BLaER1 treated with 17β-estradiol and CSF1 and Interleukin-3, amounts not matched to agents 10 nM and 100 nM (cell line): ENCODE measurements around the gene PER2.
"Not testable (repeated sequence)": the region's sequence is repeated elsewhere in the genome, so short reads cannot be mapped to it uniquely, and the experiment has no call there.

ENCODE experiments used
- H3K27ac ChIP-seq, 11 experiments: shearing (Covaris generic); formaldehyde crosslinking; 2 replicates each; pipeline ENCODE4 v1.8.1; 2022
- H3K27me3 ChIP-seq, 11 experiments: shearing (Covaris generic); formaldehyde crosslinking; 2 replicates each; pipeline ENCODE4 v1.8.1; 2022
- H3K36me3 ChIP-seq, 11 experiments: shearing (Covaris generic); formaldehyde crosslinking; 2 replicates each; pipeline ENCODE4 v1.8.1; 2022
- H3K4me1 ChIP-seq, 10 experiments: shearing (Covaris generic); formaldehyde crosslinking; 2 replicates each; pipeline ENCODE4 v1.8.1; 2022
- H3K4me2 ChIP-seq, 11 experiments: shearing (Covaris generic); formaldehyde crosslinking; 2 replicates each; pipeline ENCODE4 v1.8.1; 2022
- H3K4me3 ChIP-seq, 10 experiments: shearing (Covaris generic); formaldehyde crosslinking; 2 replicates each; pipeline ENCODE4 v1.8.1; 2022
- H3K9ac ChIP-seq, 11 experiments: shearing (Covaris generic); formaldehyde crosslinking; 2 replicates each; pipeline ENCODE4 v1.8.1; 2022
- H3K9me3 ChIP-seq, 11 experiments: shearing (Covaris generic); formaldehyde crosslinking; replicated peaks in 1 of 11; 2 replicates each; pipeline ENCODE4 v1.8.1; 2022
- H4K20me1 ChIP-seq, 11 experiments: shearing (Covaris generic); formaldehyde crosslinking; 2 replicates each; pipeline ENCODE4 v1.8.1; 2022
- Cebpa-rat ChIP-seq, 11 experiments: shearing (Covaris generic); IDR thresholded peaks; 2 replicates each; pipeline ENCODE4 v1.8.1; 2022

Gene PER2

GRCh38 chr2:238320246-238320647 lies 31.8 kb upstream of the PER2 start, which contains the start of gene TRAF3IP1:
TRAF3IP1 (plus strand) TSS chr2:238320518; CDS start chr2:238320663, 145 bp downstream.
- Histone ChIP-seq H3K9me3 (no peaks in the 10 kb centered on the region), H3K9ac (peak within 1 kb of the TSS; percentile 69 to 87 (median 82)), H3K4me2 (peak within 1 kb of the TSS; percentile 74 to 96 (median 91)), H3K27ac (peak within 1 kb of the TSS; percentile 9 to 61 (median 49); a peak in 16 of 22 replicates), H3K36me3 (peaks cover 0 to 13% (median 5%) of the 10 kb centered on the region in 11 experiments; a peak in 7 of 22 replicates), H3K4me1 (peaks cover 9 to 21% (median 15%) of the 10 kb centered on the region in 10 experiments; a peak in 19 of 20 replicates), H3K27me3 (no peaks in the 10 kb centered on the region; a peak in 1 of 22 replicates), H3K4me3 (peak within 1 kb of the TSS; percentile 83 to 97 (median 92)), H4K20me1 (peaks cover 0 to 23% (median 11%) of the 10 kb centered on the region in 11 experiments; a peak in 12 of 22 replicates)
- TF ChIP-seq Cebpa-rat (IDR thresholded peaks at IDR 0.05), result no peak

GRCh38 chr2:238315031-238315595 lies 26.7 kb upstream of the PER2 start:
- TF ChIP-seq Cebpa-rat (IDR thresholded peaks at IDR 0.05), result no peak
- H3K4me1 ChIP-seq, result peaks cover 0 to 19% (median 11%) of the 10 kb centered on the region in 10 experiments; a peak in 16 of 20 replicates
- H3K9ac ChIP-seq, result no peak overlapping the region
- H3K9me3 ChIP-seq, result no peaks in the 10 kb centered on the region; a peak in 1 of 22 replicates
- no peak overlapping the region for H3K4me2 ChIP-seq
- H3K27me3 ChIP-seq, result no peaks in the 10 kb centered on the region
- H3K4me3 ChIP-seq, result no peak overlapping the region
- H3K36me3 ChIP-seq, result no peaks in the 10 kb centered on the region
- no peaks in the 10 kb centered on the region for H4K20me1 ChIP-seq
- H3K27ac ChIP-seq, result no peak overlapping the region

DNA sequence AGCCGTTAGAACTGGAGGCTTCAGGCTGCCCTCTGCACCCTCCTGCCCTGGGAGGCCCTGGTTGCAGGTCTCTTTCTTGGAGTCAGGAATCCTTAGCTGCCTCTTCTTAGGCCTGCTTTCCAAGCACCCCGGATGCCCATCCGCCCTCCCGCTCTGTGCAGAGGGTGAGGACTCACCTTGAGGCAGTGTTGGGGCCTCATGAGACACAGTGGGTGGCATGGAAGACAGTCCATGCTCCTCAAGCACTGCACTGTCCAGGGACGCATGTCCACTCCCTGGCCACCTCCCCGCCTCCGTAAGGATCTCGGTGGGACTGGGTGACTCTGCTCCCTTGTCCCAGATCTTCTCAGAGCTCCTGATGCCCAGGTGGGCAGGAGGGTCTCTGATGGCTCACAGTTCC lies 26.2 kb upstream of the PER2 start:
- H3K4me2 ChIP-seq, result no peak overlapping the region
- H3K4me3 ChIP-seq, result no peak overlapping the region
- H3K27me3 ChIP-seq, result no peaks in the 10 kb centered on the region
- peaks cover 0 to 16% (median 10%) of the 10 kb centered on the region in 10 experiments; a peak in 16 of 20 replicates for H3K4me1 ChIP-seq
- H3K36me3 ChIP-seq, result no peaks in the 10 kb centered on the region
- H4K20me1 ChIP-seq, result no peaks in the 10 kb centered on the region
- no peak overlapping the region for H3K9ac ChIP-seq
- H3K27ac ChIP-seq, result no peak overlapping the region
- no peaks in the 10 kb centered on the region; a peak in 1 of 22 replicates for H3K9me3 ChIP-seq
- no peak for TF ChIP-seq Cebpa-rat (IDR thresholded peaks at IDR 0.05)

- Histone ChIP-seq H3K27me3 (no peaks in the 10 kb centered on the region), H3K4me3 (no peak overlapping the region), H4K20me1 (no peaks in the 10 kb centered on the region), H3K36me3 (no peaks in the 10 kb centered on the region), H3K9me3 (no peaks in the 10 kb centered on the region; a peak in 1 of 22 replicates), H3K27ac (no peak overlapping the region), H3K4me1 (peaks cover 0 to 14% (median 10%) of the 10 kb centered on the region in 10 experiments; a peak in 12 of 20 replicates), H3K9ac (no peak overlapping the region), H3K4me2 (no peak overlapping the region)
- TF ChIP-seq Cebpa-rat (IDR thresholded peaks at IDR 0.05), result no peak
Observed at GRCh38 chr2:238313991-238314350, 25.6 kb upstream of the PER2 start.

DNA sequence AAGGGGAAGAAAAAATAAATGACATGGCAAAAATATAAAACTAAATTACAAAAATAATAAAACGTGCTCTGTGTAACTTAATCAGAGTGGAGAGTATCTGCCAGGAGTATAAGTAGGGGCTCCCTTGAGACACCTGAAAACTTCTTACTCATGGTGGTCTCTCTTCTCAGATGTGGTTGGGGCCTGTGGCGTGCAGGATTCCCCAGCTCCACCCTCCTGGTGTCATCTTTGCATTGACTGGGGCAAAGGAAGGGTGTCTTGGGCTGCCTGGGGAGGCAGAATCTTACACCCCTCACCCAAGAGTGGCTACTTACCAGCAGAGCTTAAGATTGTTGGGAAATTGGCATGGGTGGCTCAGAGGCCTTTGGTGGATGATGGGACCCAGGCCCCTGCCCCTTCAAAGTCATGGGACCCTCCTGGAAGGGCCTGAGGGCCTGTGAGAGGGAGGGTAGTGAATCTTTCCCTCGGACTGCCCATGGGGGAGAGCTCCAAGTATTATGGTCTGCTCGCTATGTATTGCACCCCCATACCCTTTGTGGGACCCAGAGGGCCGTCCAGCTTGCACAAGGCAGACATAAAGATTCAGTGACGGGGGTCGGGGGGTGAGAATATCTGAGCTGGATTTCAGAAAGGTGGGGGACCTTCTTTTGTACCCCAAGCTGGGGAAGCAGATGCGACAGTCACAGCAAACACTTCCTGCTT lies 25.0 kb upstream of the PER2 start:
- peaks cover 0 to 14% (median 10%) of the 10 kb centered on the region in 10 experiments; a peak in 12 of 20 replicates for H3K4me1 ChIP-seq
- no peaks in the 10 kb centered on the region for H4K20me1 ChIP-seq
- H3K9me3 ChIP-seq, result peaks cover 0 to under 1% (median 0%) of the 10 kb centered on the region in 11 experiments; a peak in 1 of 22 replicates
- 0 out of 22 replicates have a peak overlapping the region, but pooled peaks of 1 of the 11 experiments have one; percentile 3 for H3K4me2 ChIP-seq
- H3K4me3 ChIP-seq, result no peak overlapping the region
- no peaks in the 10 kb centered on the region for H3K36me3 ChIP-seq
- H3K27ac ChIP-seq, result no peak overlapping the region
- no peak for TF ChIP-seq Cebpa-rat (IDR thresholded peaks at IDR 0.05)
- H3K9ac ChIP-seq, result no peak overlapping the region
- no peaks in the 10 kb centered on the region for H3K27me3 ChIP-seq

- H3K9me3 ChIP-seq, H3K9ac ChIP-seq, H3K27me3 ChIP-seq, H4K20me1 ChIP-seq, H3K36me3 ChIP-seq, H3K27ac ChIP-seq, H3K4me3 ChIP-seq: not testable (repeated sequence)
- peaks cover 0 to 29% (median 21%) of the 10 kb centered on the region in 10 experiments; a peak in 13 of 20 replicates for H3K4me1 ChIP-seq
- peak overlapping the region in 8 of 11 experiments; percentile 5 to 54 (median 31); a peak in 12 of 22 replicates for H3K4me2 ChIP-seq
Observed at GRCh38 chr2:238310721-238311120, 22.3 kb upstream of the PER2 start.

DNA sequence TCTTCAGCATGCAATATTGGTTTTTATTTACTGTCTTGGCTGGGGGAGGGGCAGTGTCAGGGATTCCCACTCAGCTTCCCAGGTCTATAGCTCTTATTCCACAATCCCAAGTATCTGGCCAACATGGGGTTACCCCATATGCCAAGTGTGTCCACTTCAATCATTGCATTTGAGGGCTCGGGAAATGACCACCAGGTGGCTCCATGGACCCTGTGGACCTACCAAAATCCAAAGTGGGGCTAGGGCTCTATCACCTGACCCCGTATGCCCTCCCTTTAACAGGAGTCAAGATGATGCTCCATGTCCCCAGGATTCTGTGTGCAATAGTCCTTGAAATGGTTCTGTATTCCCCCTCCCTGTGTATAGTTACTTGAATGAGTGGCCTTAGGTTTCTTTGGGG lies 19.8 kb upstream of the PER2 start:
- H3K9me3 ChIP-seq, result peaks cover 0 to 6% (median 0%) of the 10 kb centered on the region in 11 experiments; a peak in 1 of 22 replicates
- H3K4me1 ChIP-seq, result peaks cover 0 to 29% (median 21%) of the 10 kb centered on the region in 10 experiments; a peak in 13 of 20 replicates
- no peaks in the 10 kb centered on the region; a peak in 1 of 22 replicates for H4K20me1 ChIP-seq
- H3K27me3 ChIP-seq, result no peaks in the 10 kb centered on the region
- no peak overlapping the region for H3K4me2 ChIP-seq
- H3K36me3 ChIP-seq, result no peaks in the 10 kb centered on the region
- no peak overlapping the region for H3K9ac ChIP-seq
- H3K4me3 ChIP-seq, result no peak overlapping the region
- no peak overlapping the region for H3K27ac ChIP-seq
- TF ChIP-seq Cebpa-rat (IDR thresholded peaks at IDR 0.05), result no peak

- H3K4me2 ChIP-seq, result peak overlapping the region in 7 of 11 experiments; percentile 22 to 59 (median 49); a peak in 13 of 22 replicates
- H3K9ac ChIP-seq, result no peak overlapping the region
- H4K20me1 ChIP-seq, result no peaks in the 10 kb centered on the region; a peak in 1 of 22 replicates
- H3K4me3 ChIP-seq, result no peak overlapping the region
- no peaks in the 10 kb centered on the region for H3K27me3 ChIP-seq
- H3K4me1 ChIP-seq, result peaks cover 0 to 29% (median 21%) of the 10 kb centered on the region in 10 experiments; a peak in 13 of 20 replicates
- no peak for TF ChIP-seq Cebpa-rat (IDR thresholded peaks at IDR 0.05)
- peaks cover 0 to 6% (median 0%) of the 10 kb centered on the region in 11 experiments; a peak in 1 of 22 replicates for H3K9me3 ChIP-seq
- no peak overlapping the region for H3K27ac ChIP-seq
- H3K36me3 ChIP-seq, result no peaks in the 10 kb centered on the region
Observed at GRCh38 chr2:238306672-238306998, 18.2 kb upstream of the PER2 start.

GRCh38 chr2:238305965-238306671 lies 17.7 kb upstream of the PER2 start:
- H3K36me3 ChIP-seq, result no peaks in the 10 kb centered on the region
- H3K27me3 ChIP-seq, result no peaks in the 10 kb centered on the region
- H3K4me3 ChIP-seq, result no peak overlapping the region
- H3K9ac ChIP-seq, result no peak overlapping the region
- peaks cover 0 to 6% (median 0%) of the 10 kb centered on the region in 11 experiments; a peak in 1 of 22 replicates for H3K9me3 ChIP-seq
- no peaks in the 10 kb centered on the region; a peak in 1 of 22 replicates for H4K20me1 ChIP-seq
- no peak for TF ChIP-seq Cebpa-rat (IDR thresholded peaks at IDR 0.05)
- H3K4me1 ChIP-seq, result peaks cover 0 to 27% (median 19%) of the 10 kb centered on the region in 10 experiments; a peak in 13 of 20 replicates
- H3K4me2 ChIP-seq, result peak overlapping the region in 7 of 11 experiments; percentile 22 to 59 (median 49); a peak in 13 of 22 replicates
- no peak overlapping the region for H3K27ac ChIP-seq
